GM18517 (cell line): ENCODE data around the gene DNAJB6.

Experiments
- ATAC-seq: cut with Tn5 transposase; IDR thresholded peaks from one replicate; pipeline ENCODE4 v1.9.1; 2021; ENCODE audit warnings: mild to moderate bottlenecking, moderate library complexity; ENCODE audit not compliant: unreplicated experiment

DNAJB6 gene

GRCh38 chr7:157336383-157337315 is at the start of gene DNAJB6:
DNAJB6 (plus strand) TSS chr7:157337004; CDS start chr7:157358573, 21,569 bp downstream.
- peak; percentile 60 for ATAC-seq

GRCh38 chr7:157291404-157292080 is 45.3 kb upstream of the DNAJB6 start:
- no peak for ATAC-seq

GRCh38 chr7:157292258-157292657 is 44.5 kb upstream of the DNAJB6 start:
- ATAC-seq: no peak

GRCh38 chr7:157292770-157293412 is 43.9 kb upstream of the DNAJB6 start:
- no peak for ATAC-seq

- ATAC-seq: no peak
Observed at GRCh38 chr7:157293413-157293788, 43.4 kb upstream of the DNAJB6 start.

GRCh38 chr7:157294773-157295172 is 42.0 kb upstream of the DNAJB6 start:
- ATAC-seq: no peak

GRCh38 chr7:157295338-157295737 is 41.5 kb upstream of the DNAJB6 start:
- ATAC-seq: no peak

- ATAC-seq: no peak
Observed at GRCh38 chr7:157297185-157297584, 39.6 kb upstream of the DNAJB6 start.

- no peak for ATAC-seq
Observed at GRCh38 chr7:157299317-157299612, 37.5 kb upstream of the DNAJB6 start.

- ATAC-seq: no peak
Observed at GRCh38 chr7:157299613-157300368, 37.0 kb upstream of the DNAJB6 start.

GRCh38 chr7:157300369-157300825 is 36.4 kb upstream of the DNAJB6 start:
- ATAC-seq: no peak

GRCh38 chr7:157301610-157302120 is 35.1 kb upstream of the DNAJB6 start:
- no peak for ATAC-seq

GRCh38 chr7:157306846-157307838 is 29.7 kb upstream of the DNAJB6 start:
- ATAC-seq: no peak

GRCh38 chr7:157309988-157310668 is 26.7 kb upstream of the DNAJB6 start:
- ATAC-seq: no peak

GRCh38 chr7:157310676-157311185 is 26.1 kb upstream of the DNAJB6 start:
- ATAC-seq: no peak

- no peak for ATAC-seq
Observed at GRCh38 chr7:157312941-157313340, 23.9 kb upstream of the DNAJB6 start.

- ATAC-seq: no peak
Observed at GRCh38 chr7:157313645-157314044, 23.2 kb upstream of the DNAJB6 start.

GRCh38 chr7:157318015-157318706 is 18.6 kb upstream of the DNAJB6 start:
- no peak for ATAC-seq
